Calu3 (cell line): ENCODE measurements around the gene STAT5B. TPM values are rescaled to one million over a fixed set of nuclear protein-coding genes. Genes with fewer than 3 reads are reported as not detected.

ENCODE experiments used
- BruUV-seq: library from RNA; stranded (reverse); fragments of 400-500 nt; replicated peaks from 2 replicates; lab custom pipeline; 2021; lab: Mats Ljungman, UMichigan
- CTCF ChIA-PET: fragments of 300-600 bp; sonication (Branson Sonifier 250); formaldehyde crosslinking; loops from one replicate; lab custom pipeline; 2022; ENCODE audit warnings: antibody characterized with exemption; lab: Charles Lee
- DNase-seq: peaks from one replicate; pipeline ENCODE4 v3.0.0; 2022
- H3K27ac Mint-ChIP-seq: one replicate; pipeline ENCODE4 v1.8.0; 2022; ENCODE audit warnings: mixed read lengths; ENCODE audit not compliant: unreplicated experiment
- H3K27me3 Mint-ChIP-seq: one replicate; pipeline ENCODE4 v1.8.0; 2022; ENCODE audit warnings: mixed read lengths; ENCODE audit not compliant: unreplicated experiment
- H3K36me3 Mint-ChIP-seq: one replicate; pipeline ENCODE4 v1.8.0; 2022; ENCODE audit warnings: mild to moderate bottlenecking, moderate library complexity, mixed read lengths; ENCODE audit not compliant: insufficient read depth, unreplicated experiment
- H3K4me1 Mint-ChIP-seq: one replicate; pipeline ENCODE4 v1.8.0; 2022; ENCODE audit warnings: mild to moderate bottlenecking, low read depth, mixed read lengths; ENCODE audit not compliant: unreplicated experiment
- H3K4me3 Mint-ChIP-seq: one replicate; pipeline ENCODE4 v1.8.0; 2022; ENCODE audit warnings: mild to moderate bottlenecking, low read depth, moderate library complexity, mixed read lengths; ENCODE audit not compliant: unreplicated experiment
- H3K9me3 Mint-ChIP-seq: one replicate; pipeline ENCODE4 v1.8.0; 2022; ENCODE audit warnings: low read depth, mixed read lengths; ENCODE audit not compliant: unreplicated experiment
- intact Hi-C: fragments of 100-400 bp; cut with micrococcal nuclease; formaldehyde crosslinking; loops from one replicate; pipeline ENCODE4 v1.10.0; 2022; ENCODE audit not compliant: unreplicated experiment
- total RNA-seq: library from RNA; stranded (reverse); gene quantifications from 2 replicates; pipeline ENCODE4 v1.2.3, GENCODE V29; 2022
- TF ChIP-seq, protein P1 (sequence below): fragments of 200-600 bp; IDR thresholded peaks from one replicate; pipeline ENCODE4 v1.8.0; 2022; ENCODE audit warnings: antibody characterized with exemption; ENCODE audit not compliant: unreplicated experiment

The STAT5B gene
- total RNA-seq, 1 experiment from 2014 or later = 45.8 TPM

DNA sequence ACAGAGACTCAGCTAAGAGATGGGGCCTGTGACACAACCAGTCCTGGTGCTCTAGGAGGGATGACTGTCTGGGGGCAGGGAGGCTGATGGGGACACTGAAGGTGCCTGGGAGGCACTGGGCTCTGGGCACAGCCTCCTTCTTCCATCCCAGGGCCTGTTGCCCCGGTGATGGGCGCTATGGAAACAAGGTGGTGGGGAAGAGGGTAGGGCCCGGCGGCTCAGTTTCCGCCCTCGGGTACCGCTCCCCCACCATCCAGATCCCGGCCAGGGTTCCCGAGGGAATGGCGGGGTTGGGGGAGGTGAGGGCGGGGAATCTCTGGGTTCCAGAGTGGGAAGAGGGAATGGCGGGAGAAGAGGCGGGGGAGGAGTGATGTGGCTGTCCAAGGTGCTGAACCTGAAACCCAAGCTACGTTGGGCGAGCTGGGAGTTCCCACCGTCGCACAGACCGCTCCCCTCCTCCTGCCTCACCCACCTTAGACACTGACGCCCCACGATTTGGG, 96.2 kb downstream of the STAT5B start:
- peaks cover 35% of the 10 kb centered on the region for H3K4me1 Mint-ChIP-seq
- H3K9me3 Mint-ChIP-seq = no peaks in the 10 kb centered on the region
- H3K36me3 Mint-ChIP-seq = peaks cover 5% of the 10 kb centered on the region
- peaks cover 66% of the 10 kb centered on the region for H3K27me3 Mint-ChIP-seq
- no peak overlapping the region for H3K4me3 Mint-ChIP-seq
- intact Hi-C loops = no loop called here
- TF ChIP-seq, protein P1, sequence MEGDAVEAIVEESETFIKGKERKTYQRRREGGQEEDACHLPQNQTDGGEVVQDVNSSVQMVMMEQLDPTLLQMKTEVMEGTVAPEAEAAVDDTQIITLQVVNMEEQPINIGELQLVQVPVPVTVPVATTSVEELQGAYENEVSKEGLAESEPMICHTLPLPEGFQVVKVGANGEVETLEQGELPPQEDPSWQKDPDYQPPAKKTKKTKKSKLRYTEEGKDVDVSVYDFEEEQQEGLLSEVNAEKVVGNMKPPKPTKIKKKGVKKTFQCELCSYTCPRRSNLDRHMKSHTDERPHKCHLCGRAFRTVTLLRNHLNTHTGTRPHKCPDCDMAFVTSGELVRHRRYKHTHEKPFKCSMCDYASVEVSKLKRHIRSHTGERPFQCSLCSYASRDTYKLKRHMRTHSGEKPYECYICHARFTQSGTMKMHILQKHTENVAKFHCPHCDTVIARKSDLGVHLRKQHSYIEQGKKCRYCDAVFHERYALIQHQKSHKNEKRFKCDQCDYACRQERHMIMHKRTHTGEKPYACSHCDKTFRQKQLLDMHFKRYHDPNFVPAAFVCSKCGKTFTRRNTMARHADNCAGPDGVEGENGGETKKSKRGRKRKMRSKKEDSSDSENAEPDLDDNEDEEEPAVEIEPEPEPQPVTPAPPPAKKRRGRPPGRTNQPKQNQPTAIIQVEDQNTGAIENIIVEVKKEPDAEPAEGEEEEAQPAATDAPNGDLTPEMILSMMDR = no peak
- CTCF ChIA-PET = interaction anchor here (0.6 to 1.4 kb wide), 4 partner anchors 10 to 26 kb away, joined by 3 read pairs; partner anchors contain the start of gene GHDC
- H3K27ac Mint-ChIP-seq = no peak overlapping the region
- no peak for DNase-seq
- BruUV-seq = no TSS peak

DNA sequence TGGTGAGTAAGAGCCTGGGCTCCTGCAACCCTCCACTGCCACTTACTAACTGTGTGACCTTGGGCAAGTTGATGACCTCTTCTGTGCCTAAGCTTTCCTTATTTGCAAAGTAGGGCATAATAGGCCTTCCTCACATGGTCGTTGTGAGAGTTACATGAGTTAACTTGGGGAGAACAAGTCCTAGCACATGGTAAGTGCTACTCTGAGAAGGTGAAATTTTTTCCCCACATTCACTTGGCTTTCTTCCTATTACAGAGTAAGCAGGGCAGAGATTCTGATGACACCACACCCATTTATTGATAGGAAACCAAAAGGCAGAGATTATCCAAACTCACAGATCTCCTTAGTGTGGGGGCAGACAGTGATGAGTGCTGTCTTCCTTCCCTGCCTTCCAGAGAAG, 96.9 kb downstream of the STAT5B start:
- DNase-seq = no peak
- no TSS peak for BruUV-seq
- Mint-ChIP-seq H3K4me3 (no peak overlapping the region), H3K27me3 (peaks cover 73% of the 10 kb centered on the region), H3K36me3 (peaks cover 5% of the 10 kb centered on the region), H3K27ac (no peak overlapping the region), H3K4me1 (peaks cover 28% of the 10 kb centered on the region), H3K9me3 (no peaks in the 10 kb centered on the region)
- TF ChIP-seq, protein P1 = no peak
- CTCF ChIA-PET = interaction anchor here (0.6 to 1.4 kb wide), 3 partner anchors 10 to 27 kb away, joined by 3 read pairs; no protein-coding TSS in a partner anchor
- intact Hi-C loops = no loop called here

DNA sequence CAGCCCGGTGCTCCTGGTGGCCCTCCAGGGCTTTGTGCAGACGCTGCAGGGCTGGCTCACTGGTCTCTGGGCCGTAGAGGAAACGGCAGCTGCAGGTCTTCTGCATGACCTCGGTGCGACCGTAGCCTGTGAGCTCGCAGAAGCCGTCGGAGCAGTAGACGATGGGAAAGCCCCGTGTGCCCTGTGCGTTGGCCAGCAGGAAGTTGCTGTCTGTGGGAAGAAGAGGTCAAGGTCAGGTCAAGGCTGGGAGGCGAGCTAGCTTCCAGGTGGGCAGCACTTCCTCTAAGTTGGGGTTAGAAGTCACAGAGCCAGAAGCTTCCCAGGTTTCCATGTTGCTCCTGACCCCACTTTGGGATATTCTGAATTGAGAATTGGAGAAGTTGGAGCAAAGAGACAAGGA, 97.4 kb downstream of the STAT5B start:
- Mint-ChIP-seq H3K27me3 (peaks cover 74% of the 10 kb centered on the region), H3K4me3 (no peak overlapping the region), H3K9me3 (no peaks in the 10 kb centered on the region), H3K4me1 (peaks cover 23% of the 10 kb centered on the region), H3K36me3 (peaks cover 2% of the 10 kb centered on the region), H3K27ac (no peak overlapping the region)
- CTCF ChIA-PET = interaction anchor here (1.3 to 1.4 kb wide), 2 partner anchors 11 to 25 kb away, joined by 3 read pairs; no protein-coding TSS in a partner anchor
- intact Hi-C loops = no loop called here
- TF ChIP-seq, protein P1 = no peak
- peak; percentile 30 for DNase-seq
- no TSS peak for BruUV-seq

DNA sequence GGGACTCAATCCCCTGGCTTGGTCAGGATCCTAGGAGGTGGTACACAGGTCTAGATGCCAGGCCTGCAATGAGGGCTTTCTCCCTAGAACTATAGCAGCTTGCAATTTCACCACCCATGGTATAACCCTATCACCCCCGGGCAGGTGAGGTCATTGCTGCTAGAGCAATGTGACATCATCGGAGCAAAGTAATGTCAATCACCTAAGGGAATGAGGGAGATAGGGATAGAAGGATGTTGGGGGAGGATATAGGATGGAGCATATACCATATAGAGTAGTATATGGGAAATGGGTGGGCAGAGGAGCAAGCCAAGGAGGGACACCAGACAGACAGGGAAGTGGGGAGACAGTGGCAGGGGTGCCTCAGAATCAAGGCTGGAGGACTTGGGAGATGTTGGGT, 98.5 kb downstream of the STAT5B start:
- Mint-ChIP-seq H3K27me3 (peaks cover 83% of the 10 kb centered on the region), H3K27ac (no peak overlapping the region), H3K9me3 (no peaks in the 10 kb centered on the region), H3K36me3 (no peaks in the 10 kb centered on the region), H3K4me3 (no peak overlapping the region), H3K4me1 (peaks cover 12% of the 10 kb centered on the region)
- intact Hi-C loops = no loop called here
- DNase-seq = no peak
- TF ChIP-seq, protein P1 = no peak
- no TSS peak for BruUV-seq
- CTCF ChIA-PET = no interaction called here
